Measurements from ENCODE around the gene TWIST2.

DNA sequence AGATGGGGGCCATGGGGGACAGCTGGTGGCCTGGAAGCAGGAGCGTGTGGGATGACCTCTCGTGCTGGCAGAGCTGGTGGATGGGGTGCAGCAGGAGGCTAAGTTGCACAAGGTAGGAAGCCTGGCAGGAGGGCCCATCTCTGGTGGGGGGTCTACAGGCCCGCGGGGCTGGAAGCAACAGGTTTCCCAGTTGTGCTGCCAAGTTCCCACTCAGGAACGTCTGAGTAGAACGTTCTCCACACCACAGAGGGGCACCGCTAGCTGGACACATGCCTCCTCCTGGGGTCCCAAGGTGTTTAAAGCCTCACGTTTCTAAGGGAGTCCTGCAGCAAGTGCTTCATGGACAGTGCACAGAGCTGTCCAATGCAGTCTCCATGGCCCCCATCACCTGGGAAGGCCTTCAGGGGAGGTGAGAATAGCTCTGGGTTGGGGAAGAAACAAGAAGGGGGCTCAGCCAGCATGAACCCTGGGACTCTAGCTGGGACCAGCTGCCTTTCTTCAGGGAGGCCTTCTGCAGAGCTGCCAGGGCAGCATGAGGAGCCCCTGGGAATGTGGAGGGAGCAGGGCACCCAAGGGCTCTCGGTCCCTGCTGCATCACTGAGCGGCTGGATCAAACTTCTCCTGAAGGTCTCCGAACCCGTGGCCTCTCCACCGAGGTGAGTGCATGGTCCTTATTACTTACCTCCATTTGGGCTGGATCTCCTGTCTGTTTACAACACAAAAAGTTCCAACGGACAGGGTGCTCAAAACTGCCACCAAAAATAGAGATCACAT, 80.0 kb downstream of the TWIST2 start:
- TF ChIP-seq CTCF (IDR thresholded peaks at IDR 0.05; ENCODE audit: insufficient read depth, low read length) (no peak), REST (IDR thresholded peaks at IDR 0.05; ENCODE audit: insufficient replicate concordance, low read depth) (no peak), POLR2AphosphoS5 (IDR thresholded peaks at IDR 0.05; ENCODE audit: low read depth) (no peak), SPI1 (IDR thresholded peaks at IDR 0.05; ENCODE audit: borderline replicate concordance, low read depth) (no peak), GABPA (IDR thresholded peaks at IDR 0.05; ENCODE audit: low read depth) (no peak)

Data from HL-60 (cell line).